Stomach (tissue), 4 donors: ENCODE results near the gene MTRF1.

Experiments
- EP300 ChIP-seq: sonication (generic); formaldehyde crosslinking; IDR thresholded peaks from one replicate; pipeline ENCODE4 v1.6.1; 2017; ENCODE audit warnings: antibody characterized with exemption
- POLR2A ChIP-seq, 4 donors: fragments of 450-650 bp; IDR thresholded peaks; one replicate each; pipeline ENCODE4 v1.6.1; 2016; ENCODE audit warnings: antibody characterized with exemption in 4 of 4, control low read depth in 2 of 4, mild to moderate bottlenecking in 1 of 4, moderate library complexity in 1 of 4
- POLR2AphosphoS5 ChIP-seq, 3 donors: sonication (generic); formaldehyde crosslinking; IDR thresholded peaks; one replicate each; pipeline ENCODE4 v1.6.1; 2016; ENCODE audit warnings: antibody characterized with exemption in 3 of 3
- TF ChIP-seq, protein P1 (sequence below), 7 experiments: fragments of 450-650 bp in 4 of 7; fragments of 200-600 bp in 3 of 7; sonication (generic) in 3 of 7; IDR thresholded peaks; one replicate each; pipeline ENCODE4 v1.5.1; 2016 to 2019; ENCODE audit warnings: antibody characterized with exemption in 7 of 7, control low read depth in 2 of 7, mild to moderate bottlenecking in 1 of 7

DNA sequence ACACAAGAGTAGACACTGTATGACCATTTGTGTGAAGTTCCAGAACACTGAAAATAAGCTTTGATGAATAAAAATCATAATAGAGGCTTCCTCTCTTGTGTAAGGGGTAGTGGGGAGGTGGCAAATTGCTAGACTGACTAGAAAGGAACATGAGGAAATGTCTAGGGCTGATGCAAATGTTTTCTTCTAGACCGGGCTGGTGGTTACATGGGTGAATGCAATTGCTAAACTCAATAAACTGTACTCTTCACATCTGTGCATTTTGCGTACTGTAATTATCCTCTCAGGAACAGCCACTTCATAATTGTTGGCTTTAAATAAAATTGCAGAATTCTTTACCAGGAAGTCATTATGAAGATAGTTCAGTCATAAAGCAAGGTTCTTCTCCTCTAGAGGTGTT lies 63.9 kb downstream of the MTRF1 start:
- TF ChIP-seq, protein P1, sequence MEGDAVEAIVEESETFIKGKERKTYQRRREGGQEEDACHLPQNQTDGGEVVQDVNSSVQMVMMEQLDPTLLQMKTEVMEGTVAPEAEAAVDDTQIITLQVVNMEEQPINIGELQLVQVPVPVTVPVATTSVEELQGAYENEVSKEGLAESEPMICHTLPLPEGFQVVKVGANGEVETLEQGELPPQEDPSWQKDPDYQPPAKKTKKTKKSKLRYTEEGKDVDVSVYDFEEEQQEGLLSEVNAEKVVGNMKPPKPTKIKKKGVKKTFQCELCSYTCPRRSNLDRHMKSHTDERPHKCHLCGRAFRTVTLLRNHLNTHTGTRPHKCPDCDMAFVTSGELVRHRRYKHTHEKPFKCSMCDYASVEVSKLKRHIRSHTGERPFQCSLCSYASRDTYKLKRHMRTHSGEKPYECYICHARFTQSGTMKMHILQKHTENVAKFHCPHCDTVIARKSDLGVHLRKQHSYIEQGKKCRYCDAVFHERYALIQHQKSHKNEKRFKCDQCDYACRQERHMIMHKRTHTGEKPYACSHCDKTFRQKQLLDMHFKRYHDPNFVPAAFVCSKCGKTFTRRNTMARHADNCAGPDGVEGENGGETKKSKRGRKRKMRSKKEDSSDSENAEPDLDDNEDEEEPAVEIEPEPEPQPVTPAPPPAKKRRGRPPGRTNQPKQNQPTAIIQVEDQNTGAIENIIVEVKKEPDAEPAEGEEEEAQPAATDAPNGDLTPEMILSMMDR (IDR thresholded peaks at IDR 0.05) = no peak
- no peak for TF ChIP-seq POLR2A (IDR thresholded peaks at IDR 0.05)
- TF ChIP-seq POLR2AphosphoS5 (IDR thresholded peaks at IDR 0.05) = no peak
- no peak for TF ChIP-seq EP300
